Upper lobe of left lung (tissue), 6 donors: ENCODE data around the gene MNS1. TPM values are rescaled to one million over a fixed set of nuclear protein-coding genes. Genes with fewer than 3 reads are reported as not detected.
"Not testable (repeated sequence)": the region's sequence is repeated elsewhere in the genome, so short reads cannot be mapped to it uniquely, and the experiment has no call there.

ENCODE experiments used
- ATAC-seq, 2 donors: fragments of 200-7000 bp; cut with Tn5 transposase; one replicate each; pipeline ENCODE4 v1.9.1; 2022; ENCODE audit warnings: mild to moderate bottlenecking in 2 of 2, moderate library complexity in 2 of 2; ENCODE audit not compliant: low FRiP score in 2 of 2
- DNase-seq, 2 donors: peaks; one replicate each; pipeline ENCODE4 v3.0.0-alpha.2; 2019 to 2020
- H3K27ac ChIP-seq, 4 donors: fragments of 200-600 bp; sonication (generic); one replicate each; pipeline ENCODE4 v1.5.1; 2016 to 2019
- H3K27me3 ChIP-seq, 4 donors: fragments of 200-600 bp; sonication (generic); one replicate each; pipeline ENCODE4 v1.5.1; 2017 to 2019
- H3K36me3 ChIP-seq, 4 donors: fragments of 200-600 bp; sonication (generic); one replicate each; pipeline ENCODE4 v1.5.1; 2016 to 2019
- H3K4me1 ChIP-seq, 4 donors: fragments of 200-600 bp; sonication (generic); one replicate each; pipeline ENCODE4 v1.5.1; 2018 to 2019
- H3K4me3 ChIP-seq, 4 donors: fragments of 200-600 bp; sonication (generic); one replicate each; pipeline ENCODE4 v1.5.1; 2017 to 2019; ENCODE audit warnings: mild to moderate bottlenecking in 2 of 4, moderate library complexity in 1 of 4
- H3K9me3 ChIP-seq, 4 donors: fragments of 200-600 bp; sonication (generic); one replicate each; pipeline ENCODE4 v1.5.1; 2018 to 2019
- EP300 ChIP-seq, 4 donors: sonication (generic); formaldehyde crosslinking; IDR thresholded peaks; one replicate each; pipeline ENCODE4 v1.5.1; 2017; ENCODE audit warnings: antibody characterized with exemption in 4 of 4, control low read depth in 2 of 4
- POLR2A ChIP-seq, 4 donors: fragments of 450-650 bp; IDR thresholded peaks; one replicate each; pipeline ENCODE4 v1.5.1; 2016 to 2017; ENCODE audit warnings: antibody characterized with exemption in 4 of 4, mild to moderate bottlenecking in 2 of 4
- POLR2AphosphoS5 ChIP-seq, 2 donors: sonication (generic); formaldehyde crosslinking; IDR thresholded peaks; one replicate each; pipeline ENCODE4 v1.5.1; 2017; ENCODE audit warnings: antibody characterized with exemption in 2 of 2
- WGBS, 2 donors: methylation state at CpG; one replicate each; pipeline ENCODE4 v1.1.5; 2017 to 2018; 5-methylcytosine and 5-hydroxymethylcytosine counted together
- total RNA-seq, 6 donors: library from RNA; depleted of rRNA in 4 of 6; stranded (reverse); fragments of >200 nt in 4 of 6; gene quantifications; one replicate each; pipeline versions ENCODE4 v1.1.0 to v1.2.1, GENCODE V29; 2016 to 2021
- TF ChIP-seq, protein P1 (sequence below), 6 experiments: fragments of 450-650 bp in 4 of 6; fragments of 200-600 bp in 2 of 6; sonication (generic) in 2 of 6; IDR thresholded peaks; one replicate each; pipeline ENCODE4 v1.5.1; 2016 to 2019; ENCODE audit warnings: antibody characterized with exemption in 6 of 6
- donor health status: DM: no; HTN: no; CAD: no; lungs with moderate emphysema.
- donor health status: DM: no; HTN: yes; CAD: no; lungs with severe emphysema.

MNS1 gene
- total RNA-seq, 6 donors from 2014 or later: 0.43 to 15.7 (median 3.0) TPM

DNA sequence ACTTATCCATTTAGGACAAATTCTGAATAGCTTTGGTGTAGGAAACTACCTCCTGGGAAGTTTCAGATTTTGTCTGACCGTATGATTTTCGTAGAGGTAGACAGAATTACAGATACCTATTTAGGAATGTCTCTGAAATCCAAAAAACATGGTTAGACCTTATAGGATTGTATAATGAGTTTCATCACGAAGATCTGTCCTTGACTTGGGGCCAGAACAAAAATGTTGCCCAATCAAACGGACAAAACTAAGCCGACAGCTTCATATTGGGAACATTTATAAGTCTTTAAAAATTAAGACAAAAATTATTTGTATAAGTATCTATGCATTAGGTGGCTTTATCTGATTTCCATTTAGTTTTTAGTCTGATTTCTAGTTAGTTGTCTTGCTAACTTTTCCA is 32.6 kb downstream of the MNS1 start:
- no peak overlapping the region for H3K4me3 ChIP-seq
- WGBS, 2 donors: 86 to 92% methylated on average over 5 of the region's 5 CpGs
- TF ChIP-seq, protein P1, sequence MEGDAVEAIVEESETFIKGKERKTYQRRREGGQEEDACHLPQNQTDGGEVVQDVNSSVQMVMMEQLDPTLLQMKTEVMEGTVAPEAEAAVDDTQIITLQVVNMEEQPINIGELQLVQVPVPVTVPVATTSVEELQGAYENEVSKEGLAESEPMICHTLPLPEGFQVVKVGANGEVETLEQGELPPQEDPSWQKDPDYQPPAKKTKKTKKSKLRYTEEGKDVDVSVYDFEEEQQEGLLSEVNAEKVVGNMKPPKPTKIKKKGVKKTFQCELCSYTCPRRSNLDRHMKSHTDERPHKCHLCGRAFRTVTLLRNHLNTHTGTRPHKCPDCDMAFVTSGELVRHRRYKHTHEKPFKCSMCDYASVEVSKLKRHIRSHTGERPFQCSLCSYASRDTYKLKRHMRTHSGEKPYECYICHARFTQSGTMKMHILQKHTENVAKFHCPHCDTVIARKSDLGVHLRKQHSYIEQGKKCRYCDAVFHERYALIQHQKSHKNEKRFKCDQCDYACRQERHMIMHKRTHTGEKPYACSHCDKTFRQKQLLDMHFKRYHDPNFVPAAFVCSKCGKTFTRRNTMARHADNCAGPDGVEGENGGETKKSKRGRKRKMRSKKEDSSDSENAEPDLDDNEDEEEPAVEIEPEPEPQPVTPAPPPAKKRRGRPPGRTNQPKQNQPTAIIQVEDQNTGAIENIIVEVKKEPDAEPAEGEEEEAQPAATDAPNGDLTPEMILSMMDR (IDR thresholded peaks at IDR 0.05): no peak
- TF ChIP-seq EP300 (IDR thresholded peaks at IDR 0.05) (no peak), POLR2AphosphoS5 (IDR thresholded peaks at IDR 0.05) (no peak), POLR2A (IDR thresholded peaks at IDR 0.05) (no peak)
- H3K27ac ChIP-seq: no peak overlapping the region
- no peaks in the 10 kb centered on the region for H3K4me1 ChIP-seq
- H3K27me3 ChIP-seq: no peaks in the 10 kb centered on the region
- ATAC-seq (no peak), DNase-seq (no peak)
- no peaks in the 10 kb centered on the region for H3K9me3 ChIP-seq
- no peaks in the 10 kb centered on the region for H3K36me3 ChIP-seq

DNA sequence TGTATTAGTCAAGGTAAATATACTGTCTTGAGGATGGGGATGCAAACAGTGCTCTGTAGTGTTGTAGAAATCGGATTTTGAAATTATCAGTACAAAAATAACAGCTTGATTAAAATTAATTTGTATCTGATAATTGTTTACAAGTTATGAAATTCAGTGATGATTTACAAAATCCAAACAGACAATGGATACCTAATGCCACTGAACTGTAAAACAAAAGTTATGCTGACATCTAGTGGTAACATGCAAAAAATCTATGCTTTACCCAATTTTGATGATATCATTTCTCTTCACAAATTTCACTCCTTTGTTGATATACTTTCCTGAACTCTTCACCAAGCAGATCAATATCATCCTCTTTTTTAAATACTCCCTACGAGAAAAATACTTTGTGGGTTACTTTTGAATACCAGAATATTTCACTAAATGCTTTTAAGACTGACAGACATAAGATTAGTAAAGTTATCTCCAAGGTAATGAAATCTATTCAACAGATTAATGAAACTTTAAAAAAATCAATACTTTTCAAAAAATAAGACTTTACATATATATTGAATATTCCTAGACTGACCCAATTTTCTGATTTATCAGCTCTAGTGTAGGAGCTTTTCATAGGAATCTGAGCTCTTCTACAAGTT is 36.0 kb downstream of the MNS1 start:
- H3K4me3 ChIP-seq: no peak overlapping the region
- no peaks in the 10 kb centered on the region for H3K27me3 ChIP-seq
- DNase-seq (no peak), ATAC-seq (no peak)
- no peak for TF ChIP-seq POLR2A (IDR thresholded peaks at IDR 0.05)
- TF ChIP-seq, protein P1 (IDR thresholded peaks at IDR 0.05): peak in 3 of 6 experiments; percentile 29 to 30 (median 29)
- H3K4me1 ChIP-seq: no peaks in the 10 kb centered on the region
- H3K36me3 ChIP-seq: no peaks in the 10 kb centered on the region
- H3K9me3 ChIP-seq: no peaks in the 10 kb centered on the region
- 27 to 38% methylated on average over 2 of the region's 2 CpGs for WGBS, 2 donors
- H3K27ac ChIP-seq: no peak overlapping the region

DNA sequence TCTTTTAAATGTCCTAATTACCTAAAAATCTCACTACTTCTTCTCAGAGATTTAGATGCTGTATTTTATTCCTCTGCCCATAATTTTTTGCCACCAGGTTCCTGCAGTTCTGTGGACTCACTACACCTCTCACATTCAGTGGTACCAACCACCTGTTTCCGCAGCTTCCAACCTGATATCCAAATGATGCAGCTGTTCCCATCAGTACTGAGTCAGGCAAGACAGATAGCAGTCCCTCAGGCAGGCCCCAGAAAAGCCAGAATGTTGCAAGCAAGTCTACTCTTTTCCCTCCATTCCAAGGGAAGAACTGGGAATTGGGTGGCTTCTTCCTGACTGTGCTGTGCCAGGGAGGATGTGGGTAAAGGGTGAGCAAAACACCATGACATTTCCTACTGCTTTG is 39.0 kb downstream of the MNS1 start:
- 100% methylated on average over 1 of the region's 1 CpG for WGBS, 2 donors

DNA sequence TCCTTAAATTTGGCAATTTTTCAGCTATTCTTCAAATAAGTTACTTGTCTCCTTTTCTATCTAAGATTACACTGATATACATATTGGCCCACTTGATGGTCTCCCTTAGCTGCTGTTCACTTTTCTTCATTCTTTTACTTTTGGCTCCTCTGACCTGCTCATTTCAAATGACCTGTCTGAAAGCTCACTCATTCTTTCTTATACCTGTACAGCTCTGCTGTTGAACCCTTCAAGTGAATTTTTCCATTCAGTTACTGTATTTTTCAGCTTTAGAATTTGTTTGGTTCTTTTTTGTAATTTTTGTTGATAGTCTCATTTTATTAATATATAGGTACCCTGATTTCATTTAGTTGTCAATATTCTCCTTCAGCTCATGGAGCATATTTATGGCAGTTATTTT is 39.7 kb downstream of the MNS1 start:
- ATAC-seq (no peak), DNase-seq (no peak)
- Histone ChIP-seq H3K4me1 (no peaks in the 10 kb centered on the region), H3K36me3 (no peaks in the 10 kb centered on the region), H3K9me3 (no peaks in the 10 kb centered on the region), H3K27ac (no peak overlapping the region), H3K27me3 (no peaks in the 10 kb centered on the region), H3K4me3 (no peak overlapping the region)
- TF ChIP-seq POLR2AphosphoS5 (IDR thresholded peaks at IDR 0.05) (no peak), POLR2A (IDR thresholded peaks at IDR 0.05) (no peak), EP300 (IDR thresholded peaks at IDR 0.05) (no peak)
- TF ChIP-seq, protein P1 (IDR thresholded peaks at IDR 0.05): no peak

More for the DNA sequence above, 39.0 kb downstream of the MNS1 start:
- H3K4me3 ChIP-seq: no peak overlapping the region
- no peaks in the 10 kb centered on the region for H3K27me3 ChIP-seq
- ATAC-seq (no peak), DNase-seq (no peak)
- H3K27ac ChIP-seq: no peak overlapping the region
- H3K36me3 ChIP-seq: no peaks in the 10 kb centered on the region
- H3K4me1 ChIP-seq: no peaks in the 10 kb centered on the region
- H3K9me3 ChIP-seq: no peaks in the 10 kb centered on the region
- TF ChIP-seq, protein P1 (IDR thresholded peaks at IDR 0.05): no peak
- TF ChIP-seq POLR2AphosphoS5 (IDR thresholded peaks at IDR 0.05): no peak
- no peak for TF ChIP-seq EP300 (IDR thresholded peaks at IDR 0.05)
- no peak for TF ChIP-seq POLR2A (IDR thresholded peaks at IDR 0.05)

DNA sequence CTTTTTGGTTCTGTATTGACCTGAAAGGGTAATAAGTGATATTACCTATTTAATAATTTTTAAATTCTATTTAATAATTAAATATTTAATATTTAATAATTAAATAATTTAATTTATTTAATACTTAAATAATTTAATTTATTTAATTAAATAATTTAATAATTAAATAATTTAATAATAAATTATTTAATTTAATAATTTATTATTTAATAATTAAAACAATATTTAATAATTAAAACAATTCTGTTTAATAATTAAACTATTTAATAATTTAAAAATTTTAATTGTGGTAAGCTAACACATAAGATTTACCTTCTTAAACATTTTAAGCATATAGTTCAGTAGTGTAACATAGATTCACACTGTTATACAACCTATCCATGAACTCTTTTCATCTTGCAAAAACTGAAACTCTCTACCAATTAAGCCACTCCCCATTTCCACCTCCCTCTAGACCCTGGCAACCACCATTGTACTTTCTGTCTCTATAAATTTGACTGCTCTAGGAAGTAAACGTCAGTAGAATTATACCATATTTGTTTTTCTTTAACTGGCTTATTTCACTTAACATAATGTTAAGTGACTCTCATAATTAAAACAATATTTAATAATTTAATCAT is 51.7 kb downstream of the MNS1 start:
- H3K4me1 ChIP-seq, H3K4me3 ChIP-seq: not testable (repeated sequence)
- 89 to 100% methylated on average over 1 of the region's 1 CpG for WGBS, 2 donors

More for the DNA sequence above, 51.7 kb downstream of the MNS1 start:
- H3K27me3 ChIP-seq, H3K9me3 ChIP-seq, H3K36me3 ChIP-seq, DNase-seq, H3K27ac ChIP-seq, ATAC-seq: not testable (repeated sequence)
